Right lobe of liver (tissue), 6 donors: ENCODE results near the gene USP6NL. TPM values are rescaled to one million over a fixed set of nuclear protein-coding genes. Genes with fewer than 3 reads are reported as not detected.

Experiments
- ATAC-seq, 4 donors: fragments of 200-7000 bp; cut with Tn5 transposase; one replicate each; pipeline ENCODE4 v1.9.1; 2020; ENCODE audit warnings: mild to moderate bottlenecking in 4 of 4, moderate library complexity in 4 of 4
- DNase-seq, 3 donors: peaks; one replicate each; pipeline ENCODE4 v3.0.0-alpha.2; 2020
- H3K27ac ChIP-seq, 3 donors: fragments of 200-600 bp; one replicate each; pipeline ENCODE4 v1.8.0; 2022
- H3K27me3 ChIP-seq, 2 donors: fragments of 200-600 bp; one replicate each; pipeline ENCODE4 v1.8.0; 2022
- H3K36me3 ChIP-seq, 4 donors: fragments of 200-600 bp; sonication (generic) in 1 of 4; one replicate each; pipeline versions ENCODE4 v1.5.1 to v1.8.0; 2017 to 2022; ENCODE audit warnings: control low read depth in 1 of 4
- H3K4me1 ChIP-seq, 4 donors: fragments of 200-600 bp; sonication (generic) in 1 of 4; one replicate each; pipeline versions ENCODE4 v1.5.1 to v1.8.0; 2017 to 2022; ENCODE audit warnings: control low read depth in 1 of 4
- H3K4me3 ChIP-seq, 3 donors: fragments of 200-600 bp; one replicate each; pipeline ENCODE4 v1.8.0; 2022
- H3K9me3 ChIP-seq, 4 donors: fragments of 200-600 bp; sonication (generic) in 1 of 4; one replicate each; pipeline versions ENCODE4 v1.5.1 to v1.8.0; 2017 to 2022; ENCODE audit warnings: control low read depth in 1 of 4
- CTCF ChIP-seq, 4 donors: fragments of 200-600 bp in 3 of 4; fragments of 450-650 bp in 1 of 4; IDR thresholded peaks; one replicate each; pipeline versions ENCODE4 v1.5.1 to v1.8.0; 2016 to 2022; ENCODE audit warnings: antibody characterized with exemption in 4 of 4, mild to moderate bottlenecking in 2 of 4
- POLR2A ChIP-seq: fragments of 450-650 bp; IDR thresholded peaks from one replicate; pipeline ENCODE4 v1.6.1; 2017; ENCODE audit warnings: antibody characterized with exemption, mild to moderate bottlenecking
- WGBS: methylation state at CpG from one replicate; pipeline ENCODE4 v1.1.6; 2018; ENCODE audit warnings: low coverage, low lambda C conversion rate; ENCODE audit not compliant: insufficient coverage; ENCODE audit errors: missing lambda C conversion rate; 5-methylcytosine and 5-hydroxymethylcytosine counted together
- intact Hi-C, 2 donors: fragments of 100-400 bp; cut with DNase I; formaldehyde crosslinking; loops; one replicate each; pipeline versions ENCODE4 v1.11.2 to v1.14.1; 2022
- total RNA-seq, 6 experiments: library from RNA; depleted of rRNA in 2 of 6; stranded (reverse); fragments of >200 nt in 2 of 6; fragmentation: NEBNext Ultra II Directional in 3 of 6; extraction: Animal tissue kit (Norgen Biotek cat#: 25700) in 3 of 6; gene quantifications; one replicate each; pipeline versions ENCODE4 v1.1.0 to v1.2.4, GENCODE V29; 2016 to 2023
- donor health status: DM: no; HTN: yes; CAD: no.
- donor health status: DM: no; HTN: no; CAD: no.
- donor health status: DM: no; HTN: no; CAD: no.
- donor health status: DM: no; HTN: yes; CAD: no.
- donor health status: DM: no; HTN: yes; CAD: no.

USP6NL gene
- total RNA-seq, 6 experiments from 2014 or later, result 8.4 to 15.3 (median 11.5) TPM

GRCh38 chr10:11530806-11531205 is 80.6 kb downstream of the USP6NL start:
- no peak for TF ChIP-seq POLR2A
- no peak for TF ChIP-seq CTCF (IDR thresholded peaks at IDR 0.05)
- 34% methylated on average over 5 of the region's 5 CpGs for WGBS

GRCh38 chr10:11529276-11529903 is 82.1 kb downstream of the USP6NL start:
- intact Hi-C loops, result no loop called here
- no peak for ATAC-seq
- H3K4me1 ChIP-seq, result peaks cover 0 to 33% (median 8%) of the 10 kb centered on the region in 4 donors
- H3K36me3 ChIP-seq, result no peaks in the 10 kb centered on the region
- WGBS, result 81% methylated on average over 1 of the region's 1 CpG
- no peak overlapping the region for H3K4me3 ChIP-seq
- peak overlapping the region in 1 of 3 donors; percentile 37 for H3K27ac ChIP-seq
- no peaks in the 10 kb centered on the region for H3K27me3 ChIP-seq
- no peak for DNase-seq
- TF ChIP-seq CTCF (IDR thresholded peaks at IDR 0.05), result no peak
- no peak for TF ChIP-seq POLR2A
- H3K9me3 ChIP-seq, result no peaks in the 10 kb centered on the region

More at GRCh38 chr10:11530806-11531205, 80.6 kb downstream of the USP6NL start:
- no peak overlapping the region for H3K27ac ChIP-seq
- intact Hi-C loops, result no loop called here
- ATAC-seq, result no peak
- H3K4me3 ChIP-seq, result no peak overlapping the region
- H3K36me3 ChIP-seq, result no peaks in the 10 kb centered on the region
- DNase-seq, result no peak
- H3K4me1 ChIP-seq, result peaks cover 0 to 31% (median 7%) of the 10 kb centered on the region in 4 donors
- no peaks in the 10 kb centered on the region for H3K27me3 ChIP-seq
- no peaks in the 10 kb centered on the region for H3K9me3 ChIP-seq

- H3K4me3 ChIP-seq, result peak overlapping the region in 2 of 3 donors; percentile 9 to 10
- no peak for DNase-seq
- H3K4me1 ChIP-seq, result peaks cover 0 to 33% (median 6%) of the 10 kb centered on the region in 4 donors
- no peaks in the 10 kb centered on the region for H3K9me3 ChIP-seq
- intact Hi-C loops, result no loop called here
- peak overlapping the region in 2 of 3 donors; percentile 9 to 37 for H3K27ac ChIP-seq
- WGBS, result 9% methylated on average over 3 of the region's 3 CpGs
- ATAC-seq, result peak; percentile 80 to 88 (median 85)
- H3K36me3 ChIP-seq, result no peaks in the 10 kb centered on the region
- TF ChIP-seq CTCF (IDR thresholded peaks at IDR 0.05), result no peak
- no peak for TF ChIP-seq POLR2A
- H3K27me3 ChIP-seq, result no peaks in the 10 kb centered on the region
Observed at GRCh38 chr10:11528286-11528685, 83.2 kb downstream of the USP6NL start.

GRCh38 chr10:11527691-11528255 is 83.7 kb downstream of the USP6NL start:
- Histone ChIP-seq H3K27me3 (no peaks in the 10 kb centered on the region), H3K27ac (peak overlapping the region in 2 of 3 donors; percentile 9 to 37), H3K4me3 (peak overlapping the region in 2 of 3 donors; percentile 9 to 10), H3K36me3 (no peaks in the 10 kb centered on the region), H3K4me1 (peaks cover 0 to 34% (median 7%) of the 10 kb centered on the region in 4 donors), H3K9me3 (no peaks in the 10 kb centered on the region)
- intact Hi-C loops, result no loop called here
- DNase-seq, result no peak
- peak in 1 of 4 donors; percentile 8 for ATAC-seq
- TF ChIP-seq CTCF (IDR thresholded peaks at IDR 0.05) (no peak), POLR2A (no peak)
- 5% methylated on average over 4 of the region's 4 CpGs for WGBS
